ENCODE measurements around the gene SEC14L2. TPM values are rescaled to one million over a fixed set of nuclear protein-coding genes. Genes with fewer than 3 reads are reported as not detected.

Gene SEC14L2
- 1 to 10 TPM; 2.0 to 5.5 (median 3.5) TPM for total RNA-seq
- polyA plus RNA-seq = 1.6 TPM
- long read RNA-seq, donor 1, partial matches to known transcripts = 0 of 6 reads
- long read RNA-seq, donor 1, other reads (novel, unspliced or antisense) = 5 of 6 reads
- long read RNA-seq, donor 2 = 0 reads
- long read RNA-seq, donor 3, full-length matches to known transcripts = 3 of 10 reads
- long read RNA-seq, donor 3, partial matches to known transcripts = 2 of 10 reads
- long read RNA-seq, donor 3, other reads (novel, unspliced or antisense) = 5 of 10 reads
- long read RNA-seq, donor 4, full-length matches to known transcripts = 3 of 4 reads
- long read RNA-seq, donor 4, partial matches to known transcripts = 0 of 4 reads
- long read RNA-seq, donor 4, other reads (novel, unspliced or antisense) = 1 of 4 reads

DNA sequence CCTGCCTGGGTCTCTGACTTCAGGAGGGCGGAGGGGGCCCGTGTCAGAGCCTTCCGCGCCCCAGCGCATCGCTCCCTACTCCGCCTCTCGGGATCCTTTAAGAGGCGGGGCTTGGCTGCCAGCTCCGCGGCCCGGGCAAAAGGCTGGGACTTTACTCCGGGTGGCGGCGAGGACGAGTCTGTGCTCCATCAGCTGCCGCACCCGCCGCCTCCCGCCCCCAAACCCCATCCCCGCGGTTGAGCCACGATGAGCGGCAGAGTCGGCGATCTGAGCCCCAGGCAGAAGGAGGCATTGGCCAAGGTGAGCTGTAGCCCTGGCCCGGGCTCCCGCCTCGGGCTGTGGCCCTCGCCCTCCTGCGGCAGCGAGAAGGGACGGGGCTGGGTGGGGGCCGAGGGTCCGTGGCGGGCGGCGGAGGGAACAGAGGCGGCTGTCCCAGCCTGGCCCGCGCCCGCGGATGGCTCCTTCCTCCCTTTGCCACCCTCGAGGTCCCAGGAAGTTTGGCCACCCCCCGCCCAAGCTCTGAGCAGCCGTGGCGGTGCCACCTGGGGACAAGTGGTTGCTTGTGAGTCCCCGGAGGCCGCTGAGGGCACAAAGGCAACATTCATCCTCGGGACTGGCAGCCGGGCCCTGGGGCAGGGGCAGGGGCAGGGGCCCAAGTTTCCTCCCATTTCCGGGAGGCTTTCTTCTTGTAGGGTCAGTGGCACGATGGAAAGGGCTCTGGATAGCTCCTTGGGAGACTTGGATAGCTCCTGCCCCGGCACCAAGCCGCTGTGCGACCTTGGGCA, at the start of gene SEC14L2:
SEC14L2 (plus strand) TSS at position 148 of the 785 bp plus-strand sequence; CDS start at position 247, 99 bp downstream.
- Histone ChIP-seq H3K4me1 (ENCODE audit: control insufficient read depth, insufficient read depth, low read length) (no peaks in the 10 kb centered on the region), H3K27me3 (ENCODE audit: control insufficient read depth, insufficient read depth) (no peaks in the 10 kb centered on the region), H3K4me3 (ENCODE audit: low read length) (peak within 1 kb of the TSS; percentile 60), H3K27ac (ENCODE audit: low read length) (no peak within 1 kb of the TSS), H3K9me3 (ENCODE audit: control insufficient read depth, low read length) (no peaks in the 10 kb centered on the region)
- WGBS = 1% methylated on average over 56 of the region's 56 CpGs
- DNase-seq (peak; percentile 77 to 92 (median 89)), ATAC-seq (peak; percentile 78 to 86)
- intact Hi-C loops (cut with DNase I) = loop anchor here in 2 of 4 donors (5.0 to 10.0 kb wide), 3 partner anchors 85 to 292 kb away; no protein-coding TSS in a partner anchor

DNA sequence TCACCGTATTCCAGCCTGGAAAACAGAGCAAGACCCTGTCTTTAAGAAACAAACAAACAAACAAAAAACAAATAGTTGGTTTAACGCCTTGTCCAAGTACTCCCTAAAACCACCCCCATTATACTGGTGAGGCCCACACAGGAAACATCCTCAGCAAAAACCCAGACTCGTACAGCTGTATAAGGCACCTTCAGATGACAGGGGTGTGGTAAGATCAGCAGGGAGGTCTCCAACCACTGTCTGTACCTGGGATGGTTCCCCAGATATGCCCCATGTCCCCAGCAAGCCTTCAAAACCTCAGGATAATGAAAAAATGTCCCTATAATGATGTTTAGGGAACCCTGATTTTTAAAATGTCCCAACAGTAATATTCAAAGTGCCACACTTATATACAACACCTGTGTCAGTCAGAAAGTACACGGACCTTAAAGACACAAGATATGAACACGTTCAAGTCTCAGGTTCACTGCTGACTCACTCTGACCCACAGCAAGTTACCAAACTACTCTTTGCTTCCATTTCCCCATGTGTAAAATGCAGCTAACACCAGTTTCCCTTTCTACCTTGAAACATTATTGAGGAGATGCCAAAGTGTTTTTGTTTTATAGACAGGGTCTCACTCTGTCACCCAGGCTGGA, 49.4 kb upstream of the SEC14L2 start:
- DNase-seq = no peak
- no peaks in the 10 kb centered on the region for H3K9me3 ChIP-seq (ENCODE audit: control insufficient read depth, low read length)
- no peak overlapping the region for H3K4me3 ChIP-seq (ENCODE audit: low read length)
- no peaks in the 10 kb centered on the region for H3K4me1 ChIP-seq (ENCODE audit: control insufficient read depth, insufficient read depth, low read length)
- no peaks in the 10 kb centered on the region for H3K27me3 ChIP-seq (ENCODE audit: control insufficient read depth, insufficient read depth)
- no peak overlapping the region for H3K27ac ChIP-seq (ENCODE audit: low read length)
- no peak for ATAC-seq
- WGBS = 77% methylated on average over 5 of the region's 5 CpGs
- intact Hi-C loops (cut with DNase I) = no loop called here

DNA sequence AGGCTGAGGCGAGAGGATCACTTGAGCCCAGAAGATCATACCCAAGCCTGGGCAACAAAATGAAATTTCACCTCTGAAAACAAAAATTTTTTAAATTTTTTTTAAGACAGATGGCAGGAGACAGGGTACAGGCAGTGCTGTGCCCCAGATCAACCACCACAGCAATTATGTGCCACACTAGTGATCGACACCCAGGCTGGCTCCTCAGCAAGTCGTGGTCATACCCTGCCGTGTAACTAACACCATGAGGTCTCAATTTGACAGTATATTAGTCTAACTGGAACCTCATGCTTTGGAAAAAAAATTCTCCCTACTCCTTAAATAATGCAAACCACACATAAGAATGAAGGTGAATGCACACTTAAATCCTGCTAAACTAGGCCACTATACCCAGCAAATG, 48.4 kb upstream of the SEC14L2 start:
- intact Hi-C loops (cut with DNase I) = no loop called here
- no peaks in the 10 kb centered on the region for H3K9me3 ChIP-seq (ENCODE audit: control insufficient read depth, low read length)
- WGBS = 85% methylated on average over 4 of the region's 4 CpGs
- H3K27me3 ChIP-seq (ENCODE audit: control insufficient read depth, insufficient read depth) = no peaks in the 10 kb centered on the region
- no peaks in the 10 kb centered on the region for H3K4me1 ChIP-seq (ENCODE audit: control insufficient read depth, insufficient read depth, low read length)
- DNase-seq = no peak
- no peak for ATAC-seq
- H3K27ac ChIP-seq (ENCODE audit: low read length) = no peak overlapping the region
- no peak overlapping the region for H3K4me3 ChIP-seq (ENCODE audit: low read length)

DNA sequence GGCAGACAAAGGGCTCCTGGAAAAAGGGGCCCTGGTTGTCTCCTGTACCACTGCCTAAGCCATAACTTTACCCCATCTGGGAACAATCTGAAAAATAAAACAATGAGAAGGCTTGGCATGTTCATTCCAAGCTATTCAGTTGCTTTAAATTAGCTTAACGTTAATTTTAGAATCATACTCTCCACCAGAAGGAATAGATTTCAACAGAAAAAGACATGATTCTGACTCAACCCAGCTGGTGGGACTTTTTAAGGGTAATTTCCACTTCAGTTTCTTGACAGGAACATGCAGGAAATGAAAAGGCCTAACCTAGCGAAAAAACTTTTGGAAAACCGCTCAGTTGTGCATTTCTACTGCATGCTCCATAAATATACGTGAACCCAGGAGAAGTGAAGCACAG, 48.0 kb upstream of the SEC14L2 start:
- H3K4me3 ChIP-seq (ENCODE audit: low read length) = no peak overlapping the region
- no peaks in the 10 kb centered on the region for H3K27me3 ChIP-seq (ENCODE audit: control insufficient read depth, insufficient read depth)
- ATAC-seq (no peak), DNase-seq (no peak)
- no peaks in the 10 kb centered on the region for H3K9me3 ChIP-seq (ENCODE audit: control insufficient read depth, low read length)
- H3K4me1 ChIP-seq (ENCODE audit: control insufficient read depth, insufficient read depth, low read length) = no peaks in the 10 kb centered on the region
- WGBS = 76% methylated on average over 4 of the region's 4 CpGs
- H3K27ac ChIP-seq (ENCODE audit: low read length) = no peak overlapping the region
- intact Hi-C loops (cut with DNase I) = no loop called here

DNA sequence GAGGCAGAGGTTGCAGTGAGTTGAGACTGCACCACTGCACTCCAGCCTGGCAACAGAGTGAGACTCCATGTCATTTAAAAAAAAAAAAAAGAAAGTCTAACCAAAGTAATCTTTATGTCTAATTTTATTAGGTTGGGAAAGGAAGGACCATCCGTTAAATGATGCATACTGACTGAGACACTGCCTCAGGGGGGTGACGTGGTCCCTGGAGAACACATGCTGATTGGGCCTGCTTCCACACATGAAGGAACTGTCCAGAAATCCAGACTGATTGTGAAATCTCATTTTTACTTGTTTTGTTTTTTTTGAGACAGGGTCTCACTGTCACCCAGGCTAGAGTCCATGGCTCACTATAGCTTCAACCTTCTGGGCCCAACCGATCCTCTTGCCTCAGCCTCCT, 45.6 kb upstream of the SEC14L2 start:
- 89% methylated on average over 3 of the region's 3 CpGs for WGBS
- Histone ChIP-seq H3K27ac (ENCODE audit: low read length) (no peak overlapping the region), H3K4me1 (ENCODE audit: control insufficient read depth, insufficient read depth, low read length) (peaks cover 13% of the 10 kb centered on the region), H3K4me3 (ENCODE audit: low read length) (no peak overlapping the region), H3K9me3 (ENCODE audit: control insufficient read depth, low read length) (no peaks in the 10 kb centered on the region), H3K27me3 (ENCODE audit: control insufficient read depth, insufficient read depth) (no peaks in the 10 kb centered on the region)
- intact Hi-C loops (cut with DNase I) = no loop called here
- no peak for ATAC-seq
- no peak for DNase-seq

DNA sequence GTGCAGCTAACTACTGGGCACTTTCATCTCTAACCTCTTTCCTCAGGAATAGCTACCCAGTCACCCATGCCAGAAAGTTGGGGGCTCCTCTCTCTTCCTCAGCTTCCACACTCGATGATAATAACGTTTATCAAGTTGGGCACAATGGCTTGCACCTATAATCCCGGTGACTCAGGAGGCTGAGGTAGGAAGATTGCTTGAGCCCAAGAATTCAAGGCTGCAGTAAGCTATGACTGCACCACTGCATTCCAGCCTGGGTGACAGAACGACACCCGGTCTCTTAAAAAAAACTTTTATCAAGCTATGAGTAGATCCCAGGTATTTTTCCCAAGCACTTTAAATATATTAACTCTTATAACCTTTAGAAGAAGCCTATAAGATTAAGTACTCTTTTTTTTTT, 42.2 kb upstream of the SEC14L2 start:
- no peak for ATAC-seq
- no peak for DNase-seq
- Histone ChIP-seq H3K4me1 (ENCODE audit: control insufficient read depth, insufficient read depth, low read length) (peaks cover 13% of the 10 kb centered on the region), H3K9me3 (ENCODE audit: control insufficient read depth, low read length) (no peaks in the 10 kb centered on the region), H3K27ac (ENCODE audit: low read length) (no peak overlapping the region), H3K27me3 (ENCODE audit: control insufficient read depth, insufficient read depth) (no peaks in the 10 kb centered on the region), H3K4me3 (ENCODE audit: low read length) (no peak overlapping the region)
- WGBS = 53% methylated on average over 5 of the region's 5 CpGs
- intact Hi-C loops (cut with DNase I) = loop anchor here in 1 of 4 donors (5.0 kb wide), 1 partner anchor 67 kb away; the partner anchor contains the start of gene CASTOR1

DNA sequence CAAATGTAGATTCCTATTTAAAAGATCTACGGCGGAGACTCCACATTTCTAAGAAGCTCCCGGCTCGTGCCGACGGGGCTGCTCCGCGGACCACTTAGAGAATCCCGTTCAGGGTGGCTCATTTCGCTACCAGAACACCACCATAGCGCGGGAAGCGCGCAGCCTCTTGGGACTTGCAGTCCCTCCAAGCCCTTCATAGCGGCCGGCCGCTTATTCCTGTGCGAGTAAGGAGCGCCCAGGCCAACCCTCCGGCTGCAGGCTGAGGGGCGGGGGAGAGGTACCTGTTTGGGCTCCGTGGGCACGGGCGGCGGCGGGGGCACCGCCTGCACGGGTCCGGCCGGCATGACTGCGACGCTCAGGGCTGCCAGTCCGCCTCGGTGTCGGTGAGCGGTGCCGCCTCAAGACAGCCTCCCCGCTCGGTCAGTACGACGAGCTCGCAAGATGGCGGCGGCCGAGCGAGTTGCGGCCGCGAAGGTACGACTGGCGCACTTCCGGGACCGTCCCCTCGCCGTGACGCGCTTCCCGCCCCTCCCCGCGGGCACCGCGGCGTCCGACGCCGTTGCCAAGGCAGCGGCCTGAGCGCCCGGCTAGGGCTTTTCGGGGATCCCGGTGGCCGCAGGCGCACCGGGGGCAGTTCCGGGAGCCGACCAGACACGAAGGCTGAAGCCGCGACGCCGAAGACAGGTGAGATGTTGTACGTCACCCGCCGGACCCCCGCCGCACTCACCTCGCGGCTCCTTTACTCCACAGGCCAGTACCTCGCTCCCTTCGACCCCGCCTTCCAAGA, 40.2 kb upstream of the SEC14L2 start, which contains the start of the genes CCDC157 and SF3A1:
CCDC157 (plus strand) TSS at position 559 of the 787 bp plus-strand sequence. CDS start 8,994 bp downstream, outside the sequence.
SF3A1 (minus strand) TSS at position 446 of the 787 bp plus-strand sequence; CDS start at position 344, 102 bp downstream.
- under 1% methylated on average over 91 of the region's 91 CpGs for WGBS
- intact Hi-C loops (cut with DNase I) = loop anchor here in 1 of 4 donors (5.0 kb wide), 1 partner anchor 69 kb away; the partner anchor contains the start of gene CASTOR1
- peak within 1 kb of the TSS; percentile 71 for H3K4me3 ChIP-seq (ENCODE audit: low read length)
- H3K4me1 ChIP-seq (ENCODE audit: control insufficient read depth, insufficient read depth, low read length) = peaks cover 13% of the 10 kb centered on the region
- DNase-seq (peak; percentile 90 to 96 (median 95)), ATAC-seq (peak; percentile 99)
- no peaks in the 10 kb centered on the region for H3K27me3 ChIP-seq (ENCODE audit: control insufficient read depth, insufficient read depth)
- peak within 1 kb of the TSS; percentile 97 for H3K27ac ChIP-seq (ENCODE audit: low read length)
- H3K9me3 ChIP-seq (ENCODE audit: control insufficient read depth, low read length) = no peaks in the 10 kb centered on the region

DNA sequence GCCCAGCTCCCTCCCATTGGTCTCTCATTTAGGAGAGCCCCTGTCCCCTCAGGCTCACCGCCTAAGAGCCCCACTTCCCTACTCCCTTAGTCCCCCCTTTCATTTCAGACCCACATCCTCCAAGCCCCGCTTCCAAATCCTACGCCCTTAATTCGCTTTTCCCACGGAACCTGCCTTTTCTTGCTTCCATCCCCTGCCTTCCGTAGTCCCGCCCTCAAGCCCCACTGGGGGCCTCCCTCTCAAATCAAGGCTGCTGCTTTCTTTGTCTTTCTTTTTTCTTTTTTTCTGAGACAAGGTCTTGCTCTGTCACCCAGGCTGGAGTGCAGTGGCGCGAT, 39.6 kb upstream of the SEC14L2 start:
- Histone ChIP-seq H3K4me3 (ENCODE audit: low read length) (peak overlapping the region; percentile 71), H3K27me3 (ENCODE audit: control insufficient read depth, insufficient read depth) (no peaks in the 10 kb centered on the region), H3K27ac (ENCODE audit: low read length) (no peak overlapping the region), H3K9me3 (ENCODE audit: control insufficient read depth, low read length) (no peaks in the 10 kb centered on the region), H3K4me1 (ENCODE audit: control insufficient read depth, insufficient read depth, low read length) (peaks cover 13% of the 10 kb centered on the region)
- DNase-seq = no peak
- intact Hi-C loops (cut with DNase I) = loop anchor here in 1 of 4 donors (5.0 kb wide), 1 partner anchor 70 kb away; the partner anchor contains the start of gene CASTOR1
- ATAC-seq = peak in 1 of 2 donors; percentile 5
- WGBS = 2% methylated on average over 9 of the region's 9 CpGs

DNA sequence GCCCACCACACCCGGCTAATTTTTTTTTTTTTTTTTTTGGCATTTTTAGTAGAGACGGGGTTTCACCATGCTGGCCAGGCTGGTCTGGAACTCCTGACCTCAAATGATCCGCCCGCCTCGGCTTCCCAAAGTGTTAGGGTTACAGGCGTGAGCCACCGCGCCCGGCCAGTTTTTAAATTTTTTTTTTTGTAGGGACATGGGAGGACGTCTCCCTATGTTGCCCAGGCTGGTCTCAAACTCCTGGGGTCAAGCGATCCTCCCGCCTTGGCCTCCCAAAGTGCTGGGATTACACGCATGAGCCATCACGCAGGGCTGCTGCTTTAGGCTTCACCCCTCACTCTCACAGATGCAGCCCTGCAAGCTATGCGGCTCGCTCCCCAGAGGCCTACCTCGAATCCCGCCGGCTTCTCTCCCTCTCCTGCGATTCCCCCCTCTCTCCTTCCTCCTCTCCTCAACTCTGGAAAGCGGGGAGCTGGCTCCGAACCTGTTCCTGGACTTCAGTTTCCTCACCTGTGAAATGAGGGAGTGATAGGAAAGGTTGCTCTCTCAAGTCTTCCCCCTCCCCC, 39.1 kb upstream of the SEC14L2 start:
- Histone ChIP-seq H3K9me3 (ENCODE audit: control insufficient read depth, low read length) (no peaks in the 10 kb centered on the region), H3K4me1 (ENCODE audit: control insufficient read depth, insufficient read depth, low read length) (peaks cover 13% of the 10 kb centered on the region), H3K27me3 (ENCODE audit: control insufficient read depth, insufficient read depth) (no peaks in the 10 kb centered on the region), H3K4me3 (ENCODE audit: low read length) (no peak overlapping the region), H3K27ac (ENCODE audit: low read length) (no peak overlapping the region)
- intact Hi-C loops (cut with DNase I) = loop anchor here in 1 of 4 donors (5.0 kb wide), 1 partner anchor 70 kb away; the partner anchor contains the start of gene CASTOR1
- 48% methylated on average over 22 of the region's 22 CpGs for WGBS
- no peak for DNase-seq
- no peak for ATAC-seq

DNA sequence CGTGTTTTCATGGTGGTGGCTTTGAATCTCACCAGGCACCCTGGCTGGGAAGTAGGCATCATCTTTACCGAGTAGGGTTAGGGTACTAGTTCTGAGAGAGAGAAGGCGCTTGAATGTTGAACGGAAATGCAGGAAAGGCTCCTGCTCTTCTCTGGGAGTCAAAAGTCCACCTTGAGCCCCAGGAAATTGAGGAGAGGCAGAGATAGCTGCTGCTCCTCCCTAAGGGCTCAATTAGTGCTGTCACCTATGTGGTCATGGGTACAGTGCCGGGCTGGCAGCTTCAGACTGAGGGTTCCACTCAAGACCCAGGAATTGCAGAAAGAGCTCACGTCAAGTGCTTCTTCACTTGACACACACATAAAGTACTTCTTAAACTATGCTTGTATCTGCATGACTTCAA, 38.3 kb upstream of the SEC14L2 start:
- WGBS = 86% methylated on average over 6 of the region's 6 CpGs
- intact Hi-C loops (cut with DNase I) = loop anchor here in 1 of 4 donors (5.0 kb wide), 1 partner anchor 71 kb away; the partner anchor contains the start of gene CASTOR1

More for the DNA sequence above, 38.3 kb upstream of the SEC14L2 start:
- ATAC-seq (no peak), DNase-seq (no peak)
- Histone ChIP-seq H3K27me3 (ENCODE audit: control insufficient read depth, insufficient read depth) (no peaks in the 10 kb centered on the region), H3K4me3 (ENCODE audit: low read length) (no peak overlapping the region), H3K9me3 (ENCODE audit: control insufficient read depth, low read length) (no peaks in the 10 kb centered on the region), H3K27ac (ENCODE audit: low read length) (no peak overlapping the region), H3K4me1 (ENCODE audit: control insufficient read depth, insufficient read depth, low read length) (peaks cover 13% of the 10 kb centered on the region)
